Duodenal mucosa (tissue), 2 donors: Measurements from ENCODE around the gene FRMD4A.
A peak's percentile ranks its signal among the peaks of the same experiment; 100 is the strongest.
"Not testable (repeated sequence)": the region's sequence is repeated elsewhere in the genome, so short reads cannot be mapped to it uniquely, and the experiment has no call there.

Experiments
- H3K27ac ChIP-seq: one replicate; pipeline ENCODE4 v1.7.0; 2013; ENCODE audit warnings: low read depth, low read length
- H3K27me3 ChIP-seq, 2 donors: one replicate each; pipeline ENCODE4 v1.7.0; 2013; ENCODE audit warnings: low read length in 2 of 2, control low read depth in 1 of 2; ENCODE audit not compliant: insufficient read depth in 2 of 2, control insufficient read depth in 1 of 2
- H3K36me3 ChIP-seq, 2 donors: one replicate each; pipeline ENCODE4 v1.7.0; 2013; ENCODE audit warnings: low read length in 2 of 2, control low read depth in 1 of 2; ENCODE audit not compliant: insufficient read depth in 2 of 2, control insufficient read depth in 1 of 2
- H3K4me1 ChIP-seq, 2 donors: one replicate each; pipeline ENCODE4 v1.7.0; 2013; ENCODE audit warnings: low read length in 2 of 2, control low read depth in 1 of 2; ENCODE audit not compliant: insufficient read depth in 2 of 2, control insufficient read depth in 1 of 2
- H3K4me3 ChIP-seq, 2 donors: one replicate each; pipeline ENCODE4 v1.7.0; 2013; ENCODE audit warnings: low read length in 2 of 2, low read depth in 1 of 2
- H3K9ac ChIP-seq, 2 donors: one replicate each; pipeline ENCODE4 v1.7.0; 2013; ENCODE audit warnings: low read length in 2 of 2, low read depth in 1 of 2
- H3K9me3 ChIP-seq, 2 donors: one replicate each; pipeline ENCODE4 v1.7.0; 2013; ENCODE audit warnings: low read length in 2 of 2, control low read depth in 1 of 2; ENCODE audit not compliant: control insufficient read depth in 1 of 2

FRMD4A gene

DNA sequence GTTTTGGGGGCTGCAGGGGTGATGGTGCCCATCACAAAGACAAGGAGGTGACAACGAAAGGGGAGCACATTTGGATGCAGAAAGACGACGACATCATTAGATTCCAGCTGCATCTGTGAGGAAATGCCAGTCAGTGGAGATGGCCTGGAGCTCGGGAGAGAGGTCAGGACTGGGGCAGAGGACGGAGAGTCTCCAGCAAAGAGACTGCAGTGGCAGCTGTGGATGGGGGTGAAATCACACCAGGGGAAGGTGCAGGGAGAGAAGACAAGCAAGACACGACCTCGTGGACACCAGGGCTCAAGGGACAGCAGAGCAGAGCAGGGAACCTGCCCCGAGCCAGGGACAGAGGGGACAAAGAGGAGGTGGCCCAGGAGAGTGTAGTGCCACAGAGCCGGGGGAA lies 540.5 kb downstream of the FRMD4A start:
- Histone ChIP-seq H3K9me3 (no peaks in the 10 kb centered on the region), H3K27me3 (no peaks in the 10 kb centered on the region), H3K4me3 (no peak overlapping the region), H3K9ac (no peak overlapping the region), H3K4me1 (peaks cover 4 to 7% of the 10 kb centered on the region in 2 donors), H3K27ac (no peak overlapping the region), H3K36me3 (no peaks in the 10 kb centered on the region)

DNA sequence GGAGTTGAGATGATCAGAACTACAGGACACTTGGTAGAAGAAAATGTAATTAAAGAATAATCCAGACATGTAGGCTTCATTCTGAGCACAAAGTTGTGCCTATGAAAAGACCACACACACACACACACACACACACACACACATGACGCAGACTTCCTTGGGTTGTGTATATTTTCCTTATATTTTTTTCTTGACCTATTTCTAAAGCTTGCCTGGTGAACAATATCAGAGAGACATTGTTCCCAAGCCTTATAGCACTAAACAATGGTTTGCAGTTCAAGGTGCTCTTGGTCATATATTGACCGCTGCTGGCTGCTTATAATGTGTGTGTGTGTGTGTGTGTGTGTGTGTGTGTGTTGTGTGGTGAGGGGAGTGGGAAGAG lies 541.3 kb downstream of the FRMD4A start:
- no peaks in the 10 kb centered on the region for H3K36me3 ChIP-seq
- no peak overlapping the region for H3K9ac ChIP-seq
- H3K4me3 ChIP-seq: no peak overlapping the region
- H3K27ac ChIP-seq: no peak overlapping the region
- H3K4me1 ChIP-seq: peaks cover 4 to 7% of the 10 kb centered on the region in 2 donors
- H3K9me3 ChIP-seq: no peaks in the 10 kb centered on the region
- no peaks in the 10 kb centered on the region for H3K27me3 ChIP-seq

DNA sequence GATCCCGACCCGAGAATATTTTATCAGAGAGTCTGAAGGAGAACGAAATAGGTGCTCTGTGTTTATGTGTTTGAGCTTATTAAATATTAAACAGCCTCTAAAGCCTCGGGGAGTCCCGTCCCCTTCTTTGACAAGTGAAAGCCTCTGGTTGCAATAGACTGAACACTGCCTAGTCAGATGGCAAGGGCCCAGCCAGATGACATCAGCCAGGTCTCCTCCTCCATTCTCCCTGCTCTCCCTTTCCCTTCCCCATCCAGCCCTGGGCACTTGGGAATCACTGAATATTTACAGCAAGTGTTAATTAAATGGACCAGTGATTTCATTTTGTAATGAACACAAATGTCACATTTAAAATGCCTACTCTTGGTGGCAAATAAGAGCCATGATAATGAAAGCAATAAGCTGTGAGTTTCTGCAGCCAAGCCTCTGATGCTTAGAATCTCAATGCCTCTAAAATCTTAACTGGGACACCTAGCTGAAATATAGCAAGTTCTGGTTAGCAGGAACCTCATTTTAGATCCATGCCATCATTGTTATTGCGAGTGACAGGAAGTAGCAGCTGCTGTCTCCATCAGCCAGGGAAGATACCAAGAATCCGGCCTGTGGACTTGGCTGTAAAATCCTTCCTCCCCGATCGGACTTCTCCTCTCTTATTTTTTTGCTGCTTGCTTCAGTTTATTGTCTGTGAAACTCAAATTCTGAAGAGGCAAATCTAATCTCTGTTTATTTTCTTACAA lies 541.8 kb downstream of the FRMD4A start:
- H3K27ac ChIP-seq: no peak overlapping the region
- H3K9ac ChIP-seq: no peak overlapping the region
- H3K9me3 ChIP-seq: no peaks in the 10 kb centered on the region
- peaks cover 4 to 7% of the 10 kb centered on the region in 2 donors for H3K4me1 ChIP-seq
- H3K36me3 ChIP-seq: no peaks in the 10 kb centered on the region
- H3K27me3 ChIP-seq: no peaks in the 10 kb centered on the region
- no peak overlapping the region for H3K4me3 ChIP-seq

DNA sequence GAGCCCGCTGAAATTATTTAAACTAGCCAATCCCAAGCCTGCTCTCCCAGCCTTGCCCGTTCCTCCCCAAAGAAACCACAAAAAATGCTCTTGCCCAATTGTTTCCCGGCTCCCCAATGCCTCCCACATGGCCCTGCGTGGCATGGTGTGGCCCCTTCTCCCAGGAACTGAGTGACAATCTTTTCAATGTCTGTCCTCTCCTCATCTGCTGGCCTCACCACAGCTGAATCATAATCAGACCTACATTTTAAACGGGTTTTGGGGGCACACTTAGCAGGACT lies 542.5 kb downstream of the FRMD4A start:
- Histone ChIP-seq H3K9ac (no peak overlapping the region), H3K4me3 (no peak overlapping the region), H3K27me3 (no peaks in the 10 kb centered on the region), H3K4me1 (peaks cover 4 to 7% of the 10 kb centered on the region in 2 donors), H3K27ac (no peak overlapping the region), H3K36me3 (no peaks in the 10 kb centered on the region), H3K9me3 (no peaks in the 10 kb centered on the region)

DNA sequence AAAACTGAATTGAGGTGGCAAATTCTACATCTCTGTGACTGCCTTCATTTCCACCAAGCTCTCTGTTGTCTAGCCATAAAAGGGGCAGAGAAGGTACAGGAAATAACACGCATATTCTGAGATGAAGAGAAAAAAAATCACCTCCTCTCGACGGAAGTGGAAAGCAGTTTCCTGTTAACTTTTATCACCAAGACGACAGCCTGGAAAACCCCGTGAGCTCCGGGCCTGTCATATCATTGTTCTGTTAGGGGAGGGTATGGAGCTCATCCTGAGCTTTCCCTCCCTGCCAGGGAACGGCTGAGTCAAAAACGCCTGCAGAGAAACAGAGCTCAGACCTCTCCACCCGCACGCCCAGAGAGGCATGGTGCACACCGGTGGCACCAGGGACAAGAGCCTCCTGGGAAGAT lies 543.7 kb downstream of the FRMD4A start:
- no peaks in the 10 kb centered on the region for H3K9me3 ChIP-seq
- no peak overlapping the region for H3K27ac ChIP-seq
- H3K4me3 ChIP-seq: no peak overlapping the region
- no peaks in the 10 kb centered on the region for H3K27me3 ChIP-seq
- H3K9ac ChIP-seq: peak overlapping the region in 1 of 2 donors; percentile 8
- H3K4me1 ChIP-seq: peaks cover 4 to 7% of the 10 kb centered on the region in 2 donors
- no peaks in the 10 kb centered on the region for H3K36me3 ChIP-seq

DNA sequence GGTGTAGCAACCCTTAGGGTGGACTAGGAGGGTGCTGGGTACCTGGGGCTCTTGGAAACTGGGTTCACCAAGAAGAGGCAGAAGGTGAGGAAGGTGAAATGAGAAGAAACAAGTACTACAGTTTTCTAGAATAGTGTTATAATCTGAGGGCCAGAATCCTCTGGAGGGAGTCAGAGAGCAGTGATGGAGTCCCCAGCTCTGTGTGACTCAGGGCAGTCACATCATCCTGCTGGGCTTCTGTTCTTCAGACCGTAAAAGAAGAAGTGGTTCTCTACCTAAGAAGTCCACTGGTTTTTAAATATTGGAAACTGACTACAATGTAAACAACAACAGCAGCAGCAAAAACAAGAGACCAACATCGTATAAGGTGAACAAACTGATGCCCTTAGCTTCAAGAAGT lies 546.7 kb downstream of the FRMD4A start:
- no peak overlapping the region for H3K4me3 ChIP-seq
- no peak overlapping the region for H3K27ac ChIP-seq
- H3K9ac ChIP-seq: no peak overlapping the region
- H3K9me3 ChIP-seq: no peaks in the 10 kb centered on the region
- H3K27me3 ChIP-seq: no peaks in the 10 kb centered on the region
- H3K4me1 ChIP-seq: peaks cover 4 to 7% of the 10 kb centered on the region in 2 donors
- no peaks in the 10 kb centered on the region for H3K36me3 ChIP-seq

DNA sequence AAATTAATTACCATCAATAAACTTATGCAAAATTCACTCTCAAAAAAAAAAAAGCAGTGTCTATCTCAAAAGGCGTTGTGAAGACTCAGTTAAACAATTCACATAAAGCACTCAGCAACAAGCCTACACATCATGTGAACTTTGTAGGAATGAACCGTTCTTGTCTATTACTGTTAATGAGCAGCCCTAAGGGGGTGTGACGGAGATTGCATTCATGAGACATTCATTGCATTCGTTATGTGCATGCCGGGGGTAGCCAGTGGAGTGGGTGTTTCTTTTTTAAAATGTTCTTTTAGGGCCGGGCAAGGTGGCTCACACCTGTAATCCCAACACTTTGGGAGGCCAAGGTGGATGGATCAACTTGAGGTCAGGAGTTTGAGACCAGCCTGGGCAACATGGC lies 551.0 kb downstream of the FRMD4A start:
- H3K4me3 ChIP-seq: no peak overlapping the region
- H3K9ac ChIP-seq: no peak overlapping the region
- H3K27ac ChIP-seq: no peak overlapping the region
- H3K4me1 ChIP-seq: no peaks in the 10 kb centered on the region
- H3K9me3 ChIP-seq: no peaks in the 10 kb centered on the region
- no peaks in the 10 kb centered on the region for H3K36me3 ChIP-seq
- no peaks in the 10 kb centered on the region for H3K27me3 ChIP-seq

DNA sequence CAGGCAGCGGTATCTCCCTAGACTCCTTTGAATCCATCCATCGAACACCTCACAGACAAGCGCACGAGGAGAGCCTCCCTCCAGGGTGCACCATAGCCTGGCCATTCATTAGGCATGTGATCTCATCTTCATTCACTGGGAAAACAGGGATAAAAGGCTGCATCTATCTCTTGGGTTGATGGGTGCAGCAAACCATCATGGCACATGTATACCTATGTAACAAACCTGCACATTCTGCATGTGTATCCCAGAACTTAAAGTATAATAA lies 552.1 kb downstream of the FRMD4A start:
- H3K9me3 ChIP-seq, H3K4me3 ChIP-seq, H3K4me1 ChIP-seq, H3K27ac ChIP-seq, H3K9ac ChIP-seq, H3K36me3 ChIP-seq: not testable (repeated sequence)
- H3K27me3 ChIP-seq: peaks cover 0 to 10% of the 10 kb centered on the region in 2 donors

DNA sequence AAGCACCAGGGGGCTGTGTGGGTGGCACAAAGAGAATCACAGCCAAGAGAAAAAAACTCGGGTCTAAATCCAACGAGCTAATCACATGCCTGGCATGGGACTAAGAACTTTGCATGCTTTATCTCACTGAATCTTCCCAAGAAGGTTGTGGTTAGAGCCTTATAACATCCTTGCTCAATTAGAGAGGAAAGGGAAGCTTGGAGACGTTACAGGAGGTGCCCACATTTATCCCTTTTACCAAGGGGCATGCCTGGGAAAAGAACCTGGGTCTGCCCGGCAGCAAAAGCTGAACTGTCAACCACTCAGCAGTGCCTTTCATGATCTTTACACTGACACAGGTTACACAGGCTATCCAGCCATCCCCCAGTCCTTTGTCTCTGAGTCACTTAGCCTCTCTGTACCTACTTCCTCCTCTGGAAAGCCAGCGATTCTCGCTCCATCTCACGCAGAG lies 553.8 kb downstream of the FRMD4A start:
- Histone ChIP-seq H3K4me1 (no peaks in the 10 kb centered on the region), H3K9me3 (no peaks in the 10 kb centered on the region), H3K27ac (no peak overlapping the region)

DNA sequence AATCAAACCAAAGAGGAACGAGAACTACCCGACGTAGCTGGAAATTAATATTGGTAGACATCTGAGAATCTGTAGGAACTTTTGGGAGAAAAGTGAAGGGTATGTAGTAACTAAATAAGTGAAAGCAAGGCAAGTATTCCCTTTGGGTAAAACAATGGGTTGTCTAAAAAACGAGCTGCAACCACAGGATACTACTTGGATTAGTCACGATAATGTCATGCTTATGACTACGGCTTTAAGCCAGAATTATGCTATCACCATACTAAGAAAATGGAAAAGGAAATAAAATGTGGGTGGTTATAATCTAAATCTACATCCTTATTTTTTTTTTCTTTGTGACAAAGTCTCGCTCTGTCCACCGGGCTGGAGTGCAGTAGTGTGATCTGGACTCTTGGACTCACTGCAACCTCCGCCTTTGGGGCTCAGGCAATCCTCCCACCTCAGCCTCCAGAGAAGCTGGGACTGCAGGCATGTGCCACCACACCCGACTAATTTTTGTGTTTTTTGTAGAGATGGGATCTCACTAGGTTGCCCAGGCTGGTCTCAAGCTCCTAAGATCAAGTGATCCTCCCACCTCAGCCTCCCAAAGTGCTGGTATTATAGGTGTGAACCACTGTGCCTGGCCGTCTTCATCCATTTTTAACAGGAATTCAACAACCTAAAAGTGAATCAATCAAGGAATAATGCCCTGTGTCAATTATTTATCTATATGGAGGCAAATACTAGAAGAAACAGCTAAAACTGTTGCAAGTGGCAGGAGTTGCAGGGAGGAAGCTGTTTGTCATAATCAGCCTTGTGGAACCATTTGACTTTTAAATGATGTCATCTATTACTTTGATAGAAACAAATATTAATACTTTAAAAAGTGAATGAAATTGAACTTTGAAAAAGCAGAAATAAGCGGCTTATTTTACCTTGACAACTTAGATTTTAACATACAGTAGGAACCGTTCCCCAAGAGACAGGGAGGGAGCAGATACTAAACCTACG lies 554.6 kb downstream of the FRMD4A start:
- peaks cover 0 to 11% of the 10 kb centered on the region in 2 donors for H3K27me3 ChIP-seq
- no peak overlapping the region for H3K27ac ChIP-seq
- H3K36me3 ChIP-seq: no peaks in the 10 kb centered on the region
- no peak overlapping the region for H3K9ac ChIP-seq
- H3K4me1 ChIP-seq: no peaks in the 10 kb centered on the region
- no peak overlapping the region for H3K4me3 ChIP-seq
- no peaks in the 10 kb centered on the region for H3K9me3 ChIP-seq

More for the DNA sequence above, 553.8 kb downstream of the FRMD4A start:
- Histone ChIP-seq H3K9ac (no peak overlapping the region), H3K4me3 (no peak overlapping the region), H3K27me3 (peaks cover 0 to 11% of the 10 kb centered on the region in 2 donors), H3K36me3 (no peaks in the 10 kb centered on the region)
